Mammary epithelial cell (primary cell): ENCODE results near the gene ARHGEF40.

Source experiments
- EZH2 ChIP-seq: IDR thresholded peaks from 2 replicates; pipeline ENCODE4 v1.6.1; 2012; ENCODE audit warnings: low read length, inconsistent platforms, borderline replicate concordance
- TF ChIP-seq, protein P1 (sequence below), 2 donors: IDR thresholded peaks in 1 of 2; conservative IDR thresholded peaks in 1 of 2; 2 replicates each; pipeline ENCODE4 v1.5.1; 2011 to 2012; ENCODE audit warnings: inconsistent platforms in 2 of 2, low read length in 2 of 2, mild to moderate bottlenecking in 2 of 2, control low read depth in 1 of 2, low read depth in 1 of 2; ENCODE audit not compliant: insufficient read depth in 1 of 2; ENCODE audit errors: extremely low read depth in 1 of 2

DNA sequence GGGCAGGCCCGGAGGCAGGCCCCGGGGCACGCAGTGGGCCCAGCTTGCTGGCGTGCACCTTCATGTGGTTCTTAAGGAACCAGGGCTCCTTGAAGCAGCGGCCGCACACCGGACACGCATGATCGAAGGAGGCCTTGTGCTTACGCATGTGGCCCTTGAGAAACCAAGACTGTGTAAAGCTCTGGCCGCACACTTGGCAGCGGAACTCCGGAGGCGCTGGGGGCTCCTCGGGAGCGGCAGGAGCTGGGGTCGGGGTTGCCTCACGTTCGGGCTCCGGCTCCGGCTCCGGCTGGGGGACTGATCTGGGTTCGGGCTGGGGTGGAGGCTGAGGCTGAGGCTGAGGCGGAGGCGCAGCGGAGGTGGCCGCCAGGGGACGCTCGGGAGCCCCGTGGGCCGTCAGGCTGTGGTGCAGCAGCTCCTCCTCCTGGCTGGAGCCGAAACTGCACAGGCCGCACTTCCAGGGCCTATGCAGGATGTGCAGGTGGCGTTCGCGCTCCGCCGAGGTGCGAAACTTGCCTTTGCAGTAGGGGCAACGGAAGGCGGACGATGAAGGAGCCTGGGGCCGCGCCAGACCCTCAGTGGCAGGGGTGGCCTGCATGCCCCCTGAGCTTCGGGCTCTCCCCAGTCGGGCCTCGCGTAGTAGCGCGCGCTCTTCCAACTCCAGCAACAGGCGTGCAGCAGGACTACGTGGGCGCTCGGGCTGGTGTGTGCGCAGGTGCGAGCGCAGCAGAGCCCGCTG, 22.3 kb downstream of the ARHGEF40 start:
- TF ChIP-seq, protein P1, sequence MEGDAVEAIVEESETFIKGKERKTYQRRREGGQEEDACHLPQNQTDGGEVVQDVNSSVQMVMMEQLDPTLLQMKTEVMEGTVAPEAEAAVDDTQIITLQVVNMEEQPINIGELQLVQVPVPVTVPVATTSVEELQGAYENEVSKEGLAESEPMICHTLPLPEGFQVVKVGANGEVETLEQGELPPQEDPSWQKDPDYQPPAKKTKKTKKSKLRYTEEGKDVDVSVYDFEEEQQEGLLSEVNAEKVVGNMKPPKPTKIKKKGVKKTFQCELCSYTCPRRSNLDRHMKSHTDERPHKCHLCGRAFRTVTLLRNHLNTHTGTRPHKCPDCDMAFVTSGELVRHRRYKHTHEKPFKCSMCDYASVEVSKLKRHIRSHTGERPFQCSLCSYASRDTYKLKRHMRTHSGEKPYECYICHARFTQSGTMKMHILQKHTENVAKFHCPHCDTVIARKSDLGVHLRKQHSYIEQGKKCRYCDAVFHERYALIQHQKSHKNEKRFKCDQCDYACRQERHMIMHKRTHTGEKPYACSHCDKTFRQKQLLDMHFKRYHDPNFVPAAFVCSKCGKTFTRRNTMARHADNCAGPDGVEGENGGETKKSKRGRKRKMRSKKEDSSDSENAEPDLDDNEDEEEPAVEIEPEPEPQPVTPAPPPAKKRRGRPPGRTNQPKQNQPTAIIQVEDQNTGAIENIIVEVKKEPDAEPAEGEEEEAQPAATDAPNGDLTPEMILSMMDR (conservative IDR thresholded peaks at IDR 0.05 in 1 of 2, IDR thresholded peaks at IDR 0.05 in 1 of 2; ENCODE audit: extremely low read depth in 1 of 2, insufficient read depth in 1 of 2, low read depth in 1 of 2, low read length in 2 of 2) = peak; percentile 100
- no peak for TF ChIP-seq EZH2
